Coronary artery (tissue), 2 donors: ENCODE measurements around the gene CACNA1C.
A peak's percentile ranks its signal among the peaks of the same experiment; 100 is the strongest.

Experiments used
- DNase-seq: peaks from one replicate; pipeline ENCODE4 v3.0.0-alpha.2; 2017; ENCODE audit warnings: low spot score
- H3K27ac ChIP-seq, 2 donors: fragments of 200-600 bp; sonication (generic); one replicate each; pipeline ENCODE4 v1.5.1; 2016 to 2019
- H3K4me3 ChIP-seq: fragments of 200-600 bp; sonication (generic); 2 replicates; pipeline ENCODE4 v1.5.1; 2016; ENCODE audit warnings: mild to moderate bottlenecking, moderate library complexity
- CTCF ChIP-seq: fragments of 200-600 bp; sonication (generic); IDR thresholded peaks from one replicate; pipeline ENCODE4 v1.5.1; 2019; ENCODE audit warnings: antibody characterized with exemption

CACNA1C gene

GRCh38 chr12:2300886-2301285, 248.1 kb downstream of the CACNA1C start:
- TF ChIP-seq CTCF: no peak
- peak overlapping the region; percentile 74 to 88 for H3K27ac ChIP-seq
- H3K4me3 ChIP-seq: no peak overlapping the region
- no peak for DNase-seq

GRCh38 chr12:2301531-2302461, 249.0 kb downstream of the CACNA1C start:
- Histone ChIP-seq H3K27ac (peak overlapping the region; percentile 74 to 88), H3K4me3 (peak overlapping the region; percentile 51)
- DNase-seq: peak; percentile 92
- TF ChIP-seq CTCF: no peak

- TF ChIP-seq CTCF: no peak
- H3K27ac ChIP-seq: peak overlapping the region; percentile 74 to 88
- no peak for DNase-seq
These were observed 250.2 kb downstream of the CACNA1C start for GRCh38 chr12:2302711-2303580.

GRCh38 chr12:2304223-2304622, 251.4 kb downstream of the CACNA1C start:
- DNase-seq: no peak
- Histone ChIP-seq H3K27ac (peak overlapping the region; percentile 47 to 88), H3K4me3 (no peak overlapping the region)
- TF ChIP-seq CTCF: no peak

More at GRCh38 chr12:2302711-2303580, 250.2 kb downstream of the CACNA1C start:
- H3K4me3 ChIP-seq: peak overlapping the region; percentile 51

GRCh38 chr12:2306012-2306411, 253.2 kb downstream of the CACNA1C start:
- DNase-seq: no peak
- Histone ChIP-seq H3K27ac (peak overlapping the region; percentile 6 to 88), H3K4me3 (no peak overlapping the region)
- no peak for TF ChIP-seq CTCF

GRCh38 chr12:2306735-2307134, 253.9 kb downstream of the CACNA1C start:
- DNase-seq: no peak
- peak overlapping the region in 1 of 2 donors; percentile 65 for H3K27ac ChIP-seq
- no peak for TF ChIP-seq CTCF
- no peak overlapping the region for H3K4me3 ChIP-seq
